ENCODE measurements around the gene GALNT17. TPM values are rescaled to one million over a fixed set of nuclear protein-coding genes. Genes with fewer than 3 reads are reported as not detected.
A peak's percentile ranks its signal among the peaks of the same experiment; 100 is the strongest.

Gene GALNT17
- total RNA-seq, 1 donor, result 0.36 TPM

- Histone ChIP-seq H3K36me3 (ENCODE audit: insufficient read depth, low read length) (no peaks in the 10 kb centered on the region), H3K4me2 (ENCODE audit: insufficient read depth, low read length) (no peak overlapping the region), H3K27ac (ENCODE audit: low read depth, low read length) (no peak overlapping the region), H4K20me1 (ENCODE audit: insufficient read depth, low read length) (no peaks in the 10 kb centered on the region), H3K4me1 (ENCODE audit: insufficient read depth, low read length) (no peaks in the 10 kb centered on the region), H3K27me3 (ENCODE audit: insufficient read depth, low read length) (no peaks in the 10 kb centered on the region), H3K9me3 (ENCODE audit: low read depth, low read length) (no peaks in the 10 kb centered on the region), H2AFZ (ENCODE audit: low read length) (no peak overlapping the region), H3K79me2 (ENCODE audit: insufficient read depth, low read length) (no peaks in the 10 kb centered on the region), H3K4me3 (ENCODE audit: insufficient read depth, low read length) (no peak overlapping the region)
- DNase-seq (ENCODE audit: insufficient read length, low spot score, missing footprints), result no peak
- TF ChIP-seq CTCF (IDR thresholded peaks at IDR 0.05; ENCODE audit: extremely low read depth, low read depth, low read length), result no peak
Observed at GRCh38 chr7:71386152-71386785, 254.3 kb downstream of the GALNT17 start.

GRCh38 chr7:71388181-71388580 is 256.2 kb downstream of the GALNT17 start:
- Histone ChIP-seq H3K27me3 (ENCODE audit: insufficient read depth, low read length) (no peaks in the 10 kb centered on the region), H4K20me1 (ENCODE audit: insufficient read depth, low read length) (no peaks in the 10 kb centered on the region), H3K4me3 (ENCODE audit: insufficient read depth, low read length) (no peak overlapping the region), H2AFZ (ENCODE audit: low read length) (no peak overlapping the region), H3K4me1 (ENCODE audit: insufficient read depth, low read length) (no peaks in the 10 kb centered on the region), H3K79me2 (ENCODE audit: insufficient read depth, low read length) (no peaks in the 10 kb centered on the region), H3K36me3 (ENCODE audit: insufficient read depth, low read length) (no peaks in the 10 kb centered on the region), H3K27ac (ENCODE audit: low read depth, low read length) (no peak overlapping the region), H3K4me2 (ENCODE audit: insufficient read depth, low read length) (no peak overlapping the region), H3K9me3 (ENCODE audit: low read depth, low read length) (no peaks in the 10 kb centered on the region)
- TF ChIP-seq CTCF (IDR thresholded peaks at IDR 0.05; ENCODE audit: extremely low read depth, low read depth, low read length), result no peak
- no peak for DNase-seq (ENCODE audit: insufficient read length, low spot score, missing footprints)

DNA sequence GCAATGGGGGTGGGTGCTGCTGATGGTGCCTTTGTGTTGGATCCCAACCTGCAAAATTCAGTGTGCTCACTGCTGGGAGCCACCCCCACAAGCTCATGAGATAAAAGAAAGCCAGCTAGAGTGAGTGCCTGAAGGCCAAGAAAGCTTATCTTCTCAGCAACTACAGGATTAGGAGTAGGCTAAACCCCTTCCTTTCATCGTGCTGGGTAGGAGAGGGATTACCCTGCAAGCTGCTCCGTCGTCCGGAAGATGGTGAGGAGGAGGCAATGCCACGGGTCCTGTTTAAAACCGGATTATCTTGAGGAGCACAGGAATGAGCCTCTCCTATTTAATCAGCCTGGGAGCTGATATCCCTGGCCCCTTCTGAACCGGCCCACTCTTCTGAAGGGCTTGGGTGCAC is 258.0 kb downstream of the GALNT17 start:
- no peaks in the 10 kb centered on the region for H3K4me1 ChIP-seq (ENCODE audit: insufficient read depth, low read length)
- no peaks in the 10 kb centered on the region for H3K9me3 ChIP-seq (ENCODE audit: low read depth, low read length)
- H3K4me2 ChIP-seq (ENCODE audit: insufficient read depth, low read length), result no peak overlapping the region
- no peak overlapping the region for H3K4me3 ChIP-seq (ENCODE audit: insufficient read depth, low read length)
- no peak overlapping the region for H2AFZ ChIP-seq (ENCODE audit: low read length)
- H3K79me2 ChIP-seq (ENCODE audit: insufficient read depth, low read length), result no peaks in the 10 kb centered on the region
- H3K27ac ChIP-seq (ENCODE audit: low read depth, low read length), result no peak overlapping the region
- no peak for TF ChIP-seq CTCF (IDR thresholded peaks at IDR 0.05; ENCODE audit: extremely low read depth, low read depth, low read length)
- peak; percentile 58 for DNase-seq (ENCODE audit: insufficient read length, low spot score, missing footprints)
- no peaks in the 10 kb centered on the region for H3K36me3 ChIP-seq (ENCODE audit: insufficient read depth, low read length)
- no peaks in the 10 kb centered on the region for H4K20me1 ChIP-seq (ENCODE audit: insufficient read depth, low read length)
- H3K27me3 ChIP-seq (ENCODE audit: insufficient read depth, low read length), result no peaks in the 10 kb centered on the region

- Histone ChIP-seq H3K9me3 (ENCODE audit: low read depth, low read length) (no peaks in the 10 kb centered on the region), H3K79me2 (ENCODE audit: insufficient read depth, low read length) (no peaks in the 10 kb centered on the region), H3K4me1 (ENCODE audit: insufficient read depth, low read length) (no peaks in the 10 kb centered on the region), H4K20me1 (ENCODE audit: insufficient read depth, low read length) (no peaks in the 10 kb centered on the region), H3K4me3 (ENCODE audit: insufficient read depth, low read length) (no peak overlapping the region), H3K36me3 (ENCODE audit: insufficient read depth, low read length) (no peaks in the 10 kb centered on the region), H2AFZ (ENCODE audit: low read length) (no peak overlapping the region), H3K4me2 (ENCODE audit: insufficient read depth, low read length) (no peak overlapping the region), H3K27ac (ENCODE audit: low read depth, low read length) (no peak overlapping the region), H3K27me3 (ENCODE audit: insufficient read depth, low read length) (no peaks in the 10 kb centered on the region)
- TF ChIP-seq CTCF (IDR thresholded peaks at IDR 0.05; ENCODE audit: extremely low read depth, low read depth, low read length), result no peak
- DNase-seq (ENCODE audit: insufficient read length, low spot score, missing footprints), result no peak
Observed at GRCh38 chr7:71393661-71394060, 261.7 kb downstream of the GALNT17 start.
